ENCODE data around the gene DLX3.

DNA sequence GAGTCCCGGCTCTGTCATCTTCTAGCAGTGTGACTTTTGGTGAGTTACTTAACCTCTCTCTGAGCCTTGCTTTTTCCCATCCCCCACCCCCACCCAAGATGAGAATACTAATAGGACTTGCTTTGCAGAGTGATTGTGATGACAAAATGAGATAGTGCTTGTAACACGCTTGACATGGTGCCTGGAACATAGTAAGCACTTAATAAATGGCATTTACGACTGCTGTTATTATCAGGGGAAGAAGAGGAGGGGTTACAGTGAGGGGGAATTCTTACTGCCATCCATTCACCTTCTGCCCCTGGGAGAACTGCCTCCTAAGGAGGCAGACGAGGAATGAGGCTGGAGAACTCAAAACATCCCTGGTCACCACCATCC is 18.2 kb downstream of the DLX3 start:
- TF ChIP-seq, protein P1, sequence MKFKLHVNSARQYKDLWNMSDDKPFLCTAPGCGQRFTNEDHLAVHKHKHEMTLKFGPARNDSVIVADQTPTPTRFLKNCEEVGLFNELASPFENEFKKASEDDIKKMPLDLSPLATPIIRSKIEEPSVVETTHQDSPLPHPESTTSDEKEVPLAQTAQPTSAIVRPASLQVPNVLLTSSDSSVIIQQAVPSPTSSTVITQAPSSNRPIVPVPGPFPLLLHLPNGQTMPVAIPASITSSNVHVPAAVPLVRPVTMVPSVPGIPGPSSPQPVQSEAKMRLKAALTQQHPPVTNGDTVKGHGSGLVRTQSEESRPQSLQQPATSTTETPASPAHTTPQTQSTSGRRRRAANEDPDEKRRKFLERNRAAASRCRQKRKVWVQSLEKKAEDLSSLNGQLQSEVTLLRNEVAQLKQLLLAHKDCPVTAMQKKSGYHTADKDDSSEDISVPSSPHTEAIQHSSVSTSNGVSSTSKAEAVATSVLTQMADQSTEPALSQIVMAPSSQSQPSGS (CRISPR knock-in tag; IDR thresholded peaks at IDR 0.05; ENCODE audit: borderline replicate concordance, low read depth) = no peak
- TF ChIP-seq, protein P2, sequence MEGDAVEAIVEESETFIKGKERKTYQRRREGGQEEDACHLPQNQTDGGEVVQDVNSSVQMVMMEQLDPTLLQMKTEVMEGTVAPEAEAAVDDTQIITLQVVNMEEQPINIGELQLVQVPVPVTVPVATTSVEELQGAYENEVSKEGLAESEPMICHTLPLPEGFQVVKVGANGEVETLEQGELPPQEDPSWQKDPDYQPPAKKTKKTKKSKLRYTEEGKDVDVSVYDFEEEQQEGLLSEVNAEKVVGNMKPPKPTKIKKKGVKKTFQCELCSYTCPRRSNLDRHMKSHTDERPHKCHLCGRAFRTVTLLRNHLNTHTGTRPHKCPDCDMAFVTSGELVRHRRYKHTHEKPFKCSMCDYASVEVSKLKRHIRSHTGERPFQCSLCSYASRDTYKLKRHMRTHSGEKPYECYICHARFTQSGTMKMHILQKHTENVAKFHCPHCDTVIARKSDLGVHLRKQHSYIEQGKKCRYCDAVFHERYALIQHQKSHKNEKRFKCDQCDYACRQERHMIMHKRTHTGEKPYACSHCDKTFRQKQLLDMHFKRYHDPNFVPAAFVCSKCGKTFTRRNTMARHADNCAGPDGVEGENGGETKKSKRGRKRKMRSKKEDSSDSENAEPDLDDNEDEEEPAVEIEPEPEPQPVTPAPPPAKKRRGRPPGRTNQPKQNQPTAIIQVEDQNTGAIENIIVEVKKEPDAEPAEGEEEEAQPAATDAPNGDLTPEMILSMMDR (IDR thresholded peaks at IDR 0.05) = no peak
- TF ChIP-seq RORB (CRISPR knock-in tag; IDR thresholded peaks at IDR 0.05) (no peak), CBFB (CRISPR knock-in tag; IDR thresholded peaks at IDR 0.05; ENCODE audit: low read depth) (no peak), SMAD3 (CRISPR knock-in tag; IDR thresholded peaks at IDR 0.05; ENCODE audit: borderline replicate concordance) (no peak), TEAD4 (CRISPR knock-in tag; IDR thresholded peaks at IDR 0.05) (no peak), NR2C2 (CRISPR knock-in tag; IDR thresholded peaks at IDR 0.05) (no peak), ZNF317 (CRISPR knock-in tag; IDR thresholded peaks at IDR 0.05; ENCODE audit: borderline replicate concordance, low read depth) (no peak), JUN (CRISPR knock-in tag; IDR thresholded peaks at IDR 0.05) (no peak), MYBL2 (CRISPR knock-in tag; IDR thresholded peaks at IDR 0.05) (no peak), ZBTB21 (CRISPR knock-in tag; IDR thresholded peaks at IDR 0.05; ENCODE audit: borderline replicate concordance) (no peak)
- TF ChIP-seq, protein P3, sequence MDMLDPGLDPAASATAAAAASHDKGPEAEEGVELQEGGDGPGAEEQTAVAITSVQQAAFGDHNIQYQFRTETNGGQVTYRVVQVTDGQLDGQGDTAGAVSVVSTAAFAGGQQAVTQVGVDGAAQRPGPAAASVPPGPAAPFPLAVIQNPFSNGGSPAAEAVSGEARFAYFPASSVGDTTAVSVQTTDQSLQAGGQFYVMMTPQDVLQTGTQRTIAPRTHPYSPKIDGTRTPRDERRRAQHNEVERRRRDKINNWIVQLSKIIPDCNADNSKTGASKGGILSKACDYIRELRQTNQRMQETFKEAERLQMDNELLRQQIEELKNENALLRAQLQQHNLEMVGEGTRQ (CRISPR knock-in tag; IDR thresholded peaks at IDR 0.05) = no peak
- TF ChIP-seq, protein P4, sequence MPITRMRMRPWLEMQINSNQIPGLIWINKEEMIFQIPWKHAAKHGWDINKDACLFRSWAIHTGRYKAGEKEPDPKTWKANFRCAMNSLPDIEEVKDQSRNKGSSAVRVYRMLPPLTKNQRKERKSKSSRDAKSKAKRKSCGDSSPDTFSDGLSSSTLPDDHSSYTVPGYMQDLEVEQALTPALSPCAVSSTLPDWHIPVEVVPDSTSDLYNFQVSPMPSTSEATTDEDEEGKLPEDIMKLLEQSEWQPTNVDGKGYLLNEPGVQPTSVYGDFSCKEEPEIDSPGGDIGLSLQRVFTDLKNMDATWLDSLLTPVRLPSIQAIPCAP (CRISPR knock-in tag; IDR thresholded peaks at IDR 0.05) = no peak

Measured in WTC11 (cell line).